Measurements from ENCODE around the gene PLEKHA8. TPM values are rescaled to one million over a fixed set of nuclear protein-coding genes. Genes with fewer than 3 reads are reported as not detected.

Gene PLEKHA8
- total RNA-seq, 1 donor from 2014 or later = 60.1 TPM

GRCh38 chr7:30177186-30177585 lies 149.0 kb downstream of the PLEKHA8 start:
- no peak for TF ChIP-seq CTCF (conservative IDR thresholded peaks at IDR 0.05)
- H3K36me3 Mint-ChIP-seq (ENCODE audit: low read depth) = no peaks in the 10 kb centered on the region
- H3K4me3 Mint-ChIP-seq = no peak overlapping the region
- no peaks in the 10 kb centered on the region for H3K9me3 Mint-ChIP-seq
- peaks cover 16% of the 10 kb centered on the region for H3K4me1 Mint-ChIP-seq
- no peaks in the 10 kb centered on the region for H3K27me3 Mint-ChIP-seq (ENCODE audit: low read depth)
- no peak for DNase-seq (ENCODE audit: low read depth, low spot score)
- no peak overlapping the region for H3K27ac Mint-ChIP-seq (ENCODE audit: unreplicated experiment)

- Mint-ChIP-seq H3K4me3 (no peak overlapping the region), H3K4me1 (peaks cover 11% of the 10 kb centered on the region), H3K27ac (ENCODE audit: unreplicated experiment) (no peak overlapping the region), H3K9me3 (no peaks in the 10 kb centered on the region), H3K36me3 (ENCODE audit: low read depth) (no peaks in the 10 kb centered on the region), H3K27me3 (ENCODE audit: low read depth) (no peaks in the 10 kb centered on the region)
- no peak for DNase-seq (ENCODE audit: low read depth, low spot score)
- no peak for TF ChIP-seq CTCF (conservative IDR thresholded peaks at IDR 0.05)
Observed at GRCh38 chr7:30177965-30178364, 149.8 kb downstream of the PLEKHA8 start.

- no peak for DNase-seq (ENCODE audit: low read depth, low spot score)
- H3K27ac Mint-ChIP-seq (ENCODE audit: unreplicated experiment) = no peak overlapping the region
- H3K9me3 Mint-ChIP-seq = peaks cover 5% of the 10 kb centered on the region
- H3K4me1 Mint-ChIP-seq = peaks cover 5% of the 10 kb centered on the region
- TF ChIP-seq CTCF (conservative IDR thresholded peaks at IDR 0.05) = no peak
- no peaks in the 10 kb centered on the region for H3K36me3 Mint-ChIP-seq (ENCODE audit: low read depth)
- no peak overlapping the region for H3K4me3 Mint-ChIP-seq
- H3K27me3 Mint-ChIP-seq (ENCODE audit: low read depth) = no peaks in the 10 kb centered on the region
Observed at GRCh38 chr7:30178748-30179436, 150.7 kb downstream of the PLEKHA8 start.

Other genes starting within 250 kb of the PLEKHA8 start
- gene WIPF3, start 221.9 kb upstream of the PLEKHA8 start, total RNA-seq = 4.0 and 5.1 TPM in 2 replicates
- gene SCRN1, start 38.6 kb upstream of the PLEKHA8 start, total RNA-seq = 76.8 and 79.4 TPM in 2 replicates
- gene FKBP14, start 1.7 kb upstream of the PLEKHA8 start, total RNA-seq = 20.3 and 21.3 TPM in 2 replicates
- 6.6 and 6.8 TPM in 2 replicates for gene MTURN, start 106.6 kb downstream of the PLEKHA8 start, total RNA-seq